Fibroblast of lung (primary cell): ENCODE measurements around the gene NBPF3. TPM values are rescaled to one million over a fixed set of nuclear protein-coding genes. Genes with fewer than 3 reads are reported as not detected.
"Not testable (repeated sequence)": the region's sequence is repeated elsewhere in the genome, so short reads cannot be mapped to it uniquely, and the experiment has no call there.

Experiments
- DNase-seq, 2 donors: peaks; one replicate each; pipeline versions ENCODE4 v3.0.0 to v3.0.0-alpha.2; 2010; ENCODE audit warnings: low read depth in 2 of 2
- H2AFZ ChIP-seq: 2 replicates; pipeline ENCODE4 v1.5.1; 2012; ENCODE audit warnings: low read length, control low read depth, inconsistent platforms
- H3K27ac ChIP-seq: 2 replicates; pipeline ENCODE4 v1.5.1; 2011; ENCODE audit warnings: low read length, control low read depth; ENCODE audit not compliant: insufficient read depth
- H3K27me3 ChIP-seq: 2 replicates; pipeline ENCODE4 v1.5.1; 2011; ENCODE audit warnings: mild to moderate bottlenecking, low read length; ENCODE audit not compliant: control insufficient read depth, insufficient read depth
- H3K36me3 ChIP-seq: 2 replicates; pipeline ENCODE4 v1.5.1; 2011; ENCODE audit warnings: low read length; ENCODE audit not compliant: control insufficient read depth, insufficient read depth
- H3K4me1 ChIP-seq: 2 replicates; pipeline ENCODE4 v1.5.1; 2011; ENCODE audit warnings: low read length; ENCODE audit not compliant: control insufficient read depth, insufficient read depth; ENCODE audit errors: extremely low read depth
- H3K4me2 ChIP-seq: 2 replicates; pipeline ENCODE4 v1.5.1; 2011; ENCODE audit warnings: low read length, control low read depth; ENCODE audit not compliant: insufficient read depth; ENCODE audit errors: extremely low read depth
- H3K4me3 ChIP-seq, 4 experiments: fragments of 200-600 bp in 1 of 4; sonication (generic) in 1 of 4; replicated peaks in 1 of 4; 2 replicates each; pipeline ENCODE4 v1.5.1; 2011 to 2016; ENCODE audit warnings: low read length in 4 of 4, low read depth in 3 of 4, mild to moderate bottlenecking in 3 of 4, control low read depth in 2 of 4, inconsistent platforms in 1 of 4, mixed read lengths in 1 of 4; ENCODE audit not compliant: insufficient read depth in 1 of 4; ENCODE audit errors: control extremely low read depth in 1 of 4
- H3K79me2 ChIP-seq: 2 replicates; pipeline ENCODE4 v1.5.1; 2012; ENCODE audit warnings: mild to moderate bottlenecking, low read length, inconsistent platforms; ENCODE audit not compliant: control insufficient read depth, insufficient read depth
- H3K9ac ChIP-seq: 2 replicates; pipeline ENCODE4 v1.5.1; 2011; ENCODE audit warnings: mild to moderate bottlenecking, low read length, control low read depth; ENCODE audit not compliant: insufficient read depth
- H3K9me3 ChIP-seq: 2 replicates; pipeline ENCODE4 v1.5.1; 2012; ENCODE audit warnings: low read depth, low read length; ENCODE audit not compliant: control insufficient read depth, insufficient read depth
- H4K20me1 ChIP-seq: 2 replicates; pipeline ENCODE4 v1.5.1; 2011; ENCODE audit warnings: low read length; ENCODE audit not compliant: control insufficient read depth, insufficient read depth; ENCODE audit errors: extremely low read depth
- EZH2 ChIP-seq: IDR thresholded peaks from 2 replicates; pipeline ENCODE4 v1.5.1; 2012; ENCODE audit warnings: low read length, control low read depth, mild to moderate bottlenecking; ENCODE audit errors: missing control alignments
- polyA plus RNA-seq, 2 donors: library from polyadenylated mRNA; depleted of rRNA in 1 of 2; stranded (reverse) in 1 of 2; unstranded in 1 of 2; fragments of >200 nt; gene quantifications; 2 replicates each; pipeline ENCODE4 v1.2.1, GENCODE V29; 2011 to 2012; ENCODE audit warnings: missing spikeins in 1 of 2
- total RNA-seq: library from RNA; depleted of rRNA; stranded (reverse); fragments of >200 nt; gene quantifications from 2 replicates; pipeline ENCODE4 v1.2.1, GENCODE V29; 2014

Gene NBPF3
- total and polyA plus RNA-seq, 2 donors (not counting 1 experiment from before 2014, with no cell fraction given) = 20.4 to 35.0 TPM

GRCh38 chr1:21427798-21428480, 12.0 kb upstream of the NBPF3 start:
- H4K20me1 ChIP-seq, H3K9ac ChIP-seq, H3K36me3 ChIP-seq, H3K27me3 ChIP-seq, H3K4me1 ChIP-seq, H3K27ac ChIP-seq, H3K4me2 ChIP-seq, H3K79me2 ChIP-seq, DNase-seq, H2AFZ ChIP-seq, H3K9me3 ChIP-seq: not testable (repeated sequence)
- peak overlapping the region in 1 of 4 experiments; percentile 31 for H3K4me3 ChIP-seq
- peak; percentile 15 for TF ChIP-seq EZH2

- H3K79me2 ChIP-seq, H3K27ac ChIP-seq, H3K4me2 ChIP-seq, H4K20me1 ChIP-seq, H3K9me3 ChIP-seq, H3K9ac ChIP-seq, H3K27me3 ChIP-seq, H3K36me3 ChIP-seq, H2AFZ ChIP-seq, H3K4me1 ChIP-seq, DNase-seq: not testable (repeated sequence)
- peak overlapping the region in 1 of 4 experiments; percentile 31 for H3K4me3 ChIP-seq
Measured at GRCh38 chr1:21428481-21429073, 11.4 kb upstream of the NBPF3 start.

GRCh38 chr1:21429210-21429609, 10.7 kb upstream of the NBPF3 start:
- H3K4me3 ChIP-seq, DNase-seq, H3K4me1 ChIP-seq, H2AFZ ChIP-seq, H4K20me1 ChIP-seq, H3K27me3 ChIP-seq, H3K27ac ChIP-seq, H3K4me2 ChIP-seq, H3K79me2 ChIP-seq, H3K9me3 ChIP-seq, H3K9ac ChIP-seq, H3K36me3 ChIP-seq: not testable (repeated sequence)

- H4K20me1 ChIP-seq, H3K9me3 ChIP-seq, H3K27me3 ChIP-seq, DNase-seq, H3K4me3 ChIP-seq, H3K4me1 ChIP-seq, H3K27ac ChIP-seq, H3K9ac ChIP-seq, H3K36me3 ChIP-seq, H3K4me2 ChIP-seq, H2AFZ ChIP-seq, H3K79me2 ChIP-seq: not testable (repeated sequence)
Measured at GRCh38 chr1:21430875-21431274, 9.1 kb upstream of the NBPF3 start.
